Adrenal gland (tissue), 12 donors: ENCODE measurements around the gene SH2D6. TPM values are rescaled to one million over a fixed set of nuclear protein-coding genes. Genes with fewer than 3 reads are reported as not detected.
A peak's percentile ranks its signal among the peaks of the same experiment; 100 is the strongest.
"Not testable (repeated sequence)": the region's sequence is repeated elsewhere in the genome, so short reads cannot be mapped to it uniquely, and the experiment has no call there.

Experiments used
- DNase-seq, 7 donors: peaks; one replicate each; pipeline ENCODE4 v3.0.0-alpha.2; 2019 to 2020
- H3K27ac ChIP-seq, 5 donors: fragments of 200-600 bp; sonication (generic) in 4 of 5; 1 replicate in 3 of 5; 2 replicates in 2 of 5; pipeline versions ENCODE4 v1.5.1 to v1.8.0; 2016 to 2020; ENCODE audit warnings: mild to moderate bottlenecking in 1 of 5
- H3K27me3 ChIP-seq: fragments of 200-600 bp; 2 replicates; pipeline ENCODE4 v1.8.0; 2021
- H3K36me3 ChIP-seq, 2 donors: fragments of 200-600 bp; replicated peaks in 1 of 2; 1 replicate in 1 of 2; 2 replicates in 1 of 2; pipeline versions ENCODE4 v1.5.1 to v1.8.0; 2018 to 2022
- H3K4me1 ChIP-seq, 2 donors: fragments of 200-600 bp; replicated peaks in 1 of 2; 1 replicate in 1 of 2; 2 replicates in 1 of 2; pipeline versions ENCODE4 v1.5.1 to v1.8.0; 2018 to 2021
- H3K4me3 ChIP-seq, 4 donors: fragments of 200-600 bp; sonication (generic) in 3 of 4; one replicate each; pipeline ENCODE4 v1.5.1; 2016 to 2018
- H3K9me3 ChIP-seq, 3 donors: fragments of 200-600 bp; sonication (generic) in 1 of 3; replicated peaks in 1 of 3; 1 replicate in 2 of 3; 2 replicates in 1 of 3; pipeline versions ENCODE4 v1.5.1 to v1.8.0; 2016 to 2021
- POLR2A ChIP-seq, 2 donors: fragments of 450-650 bp; IDR thresholded peaks; one replicate each; pipeline ENCODE4 v1.6.1; 2017; ENCODE audit warnings: antibody characterized with exemption in 2 of 2, mild to moderate bottlenecking in 2 of 2, moderate library complexity in 1 of 2
- WGBS, 4 donors: extraction: QIAGEN DNeasy Blood & Tissue Kit in 2 of 4; methylation state at CpG; one replicate each; pipeline versions ENCODE4 v1.1.5 to v1.1.7; 2013 to 2017; 5-methylcytosine and 5-hydroxymethylcytosine counted together
- intact Hi-C, 2 donors: fragments of 100-400 bp; cut with DNase I; formaldehyde crosslinking; loops; one replicate each; pipeline versions ENCODE4 v1.14.1 to v1.15.0; 2022 to 2023
- polyA plus RNA-seq, 3 donors: library from polyadenylated mRNA; stranded (reverse); fragments of 200-250 nt in 2 of 3; fragments of 350-450 nt in 1 of 3; fragmentation: Illumina TruSeq in 1 of 3; extraction: RNeasy Lipid Tissue Mini Kit (QIAGEN cat#74804) in 1 of 3; gene quantifications; one replicate each; pipeline ENCODE4 v1.2.3, GENCODE V29; 2013 to 2014
- total RNA-seq, 9 donors: library from RNA; depleted of rRNA in 4 of 9; stranded (reverse); fragments of >200 nt in 4 of 9; fragments of 120-200 nt in 1 of 9; fragmentation: NEBNext Ultra II Directional in 1 of 9; extraction: Animal tissue kit (Norgen Biotek cat#: 25700) in 1 of 9; gene quantifications; one replicate each; pipeline versions ENCODE4 v1.1.0 to v1.2.4, GENCODE V29; 2013 to 2023
- TF ChIP-seq, protein P1 (sequence below), 6 experiments: fragments of 450-650 bp in 4 of 6; fragments of 200-600 bp in 2 of 6; sonication (generic) in 1 of 6; IDR thresholded peaks; 1 replicate in 5 of 6; 2 replicates in 1 of 6; pipeline versions ENCODE4 v1.5.1 to v1.8.0; 2016 to 2021; ENCODE audit warnings: antibody characterized with exemption in 6 of 6, mild to moderate bottlenecking in 2 of 6, moderate library complexity in 1 of 6
- donor health status: healthy with polysubstance abuse.
- donor health status: Bipolar disorder and iron deficiency.
- donor health status: DM: yes; HTN: yes; CAD: no.
- donor health status: DM: no; HTN: no; CAD: no.
- donor health status: DM: no; HTN: no; CAD: no.
- donor health status: DM: yes; HTN: yes; CAD: no.

SH2D6 gene
- total and polyA plus RNA-seq, 12 donors: 0.53 to 4.2 (median 0.74) TPM; not detected in 5

DNA sequence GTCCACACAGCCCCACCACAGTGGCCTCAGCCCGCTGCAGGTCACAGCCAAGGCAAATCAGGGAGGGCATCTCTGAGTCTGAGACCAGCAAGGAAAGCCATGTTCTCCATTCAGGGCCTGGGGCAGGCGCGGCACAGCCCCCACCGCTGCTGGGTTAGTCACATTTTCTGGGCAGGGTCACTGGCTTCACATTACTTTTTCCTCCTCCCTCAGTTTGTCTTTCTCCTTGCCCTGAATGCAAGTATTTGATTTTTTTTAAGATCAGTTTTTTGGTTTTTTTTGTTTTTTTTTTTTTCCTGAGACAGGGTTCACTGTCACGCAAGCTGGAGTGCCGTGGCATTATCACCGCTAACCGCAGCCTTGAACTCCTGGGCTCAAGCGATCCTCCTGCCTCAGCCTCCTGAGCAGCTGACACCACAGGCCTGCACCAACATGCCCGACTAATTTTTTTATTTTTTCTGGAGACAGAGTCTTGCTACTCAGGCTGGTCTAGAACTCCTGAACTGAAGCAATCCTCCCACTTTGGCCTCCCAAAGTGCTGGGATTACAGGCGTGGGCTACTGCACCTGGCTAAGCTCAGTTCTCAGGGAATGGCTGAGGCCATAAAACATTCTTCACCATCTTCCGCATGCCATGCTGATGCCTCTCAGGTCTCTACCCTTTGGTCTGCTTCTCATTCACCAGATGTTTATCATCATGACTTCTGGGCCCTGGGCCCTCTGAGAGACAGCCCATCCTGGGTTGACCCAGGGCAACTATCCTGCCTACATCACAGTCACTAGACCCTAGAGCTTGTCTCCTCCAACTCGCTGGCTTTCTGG, 7.7 kb upstream of the SH2D6 start:
- DNase-seq: no peak
- H3K27me3 ChIP-seq: no peaks in the 10 kb centered on the region
- H3K9me3 ChIP-seq: no peaks in the 10 kb centered on the region
- H3K36me3 ChIP-seq: no peaks in the 10 kb centered on the region
- no peak overlapping the region for H3K4me3 ChIP-seq
- 85 to 93% (median 90%) methylated on average over 12 to 13 of the region's 13 CpGs for WGBS, 4 donors
- TF ChIP-seq POLR2A (IDR thresholded peaks at IDR 0.05): no peak
- TF ChIP-seq, protein P1, sequence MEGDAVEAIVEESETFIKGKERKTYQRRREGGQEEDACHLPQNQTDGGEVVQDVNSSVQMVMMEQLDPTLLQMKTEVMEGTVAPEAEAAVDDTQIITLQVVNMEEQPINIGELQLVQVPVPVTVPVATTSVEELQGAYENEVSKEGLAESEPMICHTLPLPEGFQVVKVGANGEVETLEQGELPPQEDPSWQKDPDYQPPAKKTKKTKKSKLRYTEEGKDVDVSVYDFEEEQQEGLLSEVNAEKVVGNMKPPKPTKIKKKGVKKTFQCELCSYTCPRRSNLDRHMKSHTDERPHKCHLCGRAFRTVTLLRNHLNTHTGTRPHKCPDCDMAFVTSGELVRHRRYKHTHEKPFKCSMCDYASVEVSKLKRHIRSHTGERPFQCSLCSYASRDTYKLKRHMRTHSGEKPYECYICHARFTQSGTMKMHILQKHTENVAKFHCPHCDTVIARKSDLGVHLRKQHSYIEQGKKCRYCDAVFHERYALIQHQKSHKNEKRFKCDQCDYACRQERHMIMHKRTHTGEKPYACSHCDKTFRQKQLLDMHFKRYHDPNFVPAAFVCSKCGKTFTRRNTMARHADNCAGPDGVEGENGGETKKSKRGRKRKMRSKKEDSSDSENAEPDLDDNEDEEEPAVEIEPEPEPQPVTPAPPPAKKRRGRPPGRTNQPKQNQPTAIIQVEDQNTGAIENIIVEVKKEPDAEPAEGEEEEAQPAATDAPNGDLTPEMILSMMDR (IDR thresholded peaks at IDR 0.05): no peak
- peaks cover 0 to 7% of the 10 kb centered on the region in 2 donors for H3K4me1 ChIP-seq
- intact Hi-C loops: no loop called here
- no peak overlapping the region for H3K27ac ChIP-seq

GRCh38 chr2:85411405-85411748, 7.1 kb upstream of the SH2D6 start:
- Histone ChIP-seq H3K27me3 (no peaks in the 10 kb centered on the region), H3K4me3 (no peak overlapping the region), H3K9me3 (no peaks in the 10 kb centered on the region), H3K36me3 (no peaks in the 10 kb centered on the region), H3K27ac (no peak overlapping the region), H3K4me1 (peaks cover 0 to 7% of the 10 kb centered on the region in 2 donors)
- no peak for DNase-seq
- no peak for TF ChIP-seq POLR2A (IDR thresholded peaks at IDR 0.05)
- TF ChIP-seq, protein P1 (IDR thresholded peaks at IDR 0.05): no peak
- intact Hi-C loops: no loop called here
- WGBS, 4 donors: 73 to 98% (median 91%) methylated on average over 2 to 5 of the region's 5 CpGs

- no peaks in the 10 kb centered on the region for H3K9me3 ChIP-seq
- H3K27ac ChIP-seq: no peak overlapping the region
- WGBS, 4 donors: 13 to 39% (median 19%) methylated on average over 23 to 44 of the region's 44 CpGs
- TF ChIP-seq, protein P1 (IDR thresholded peaks at IDR 0.05): no peak
- TF ChIP-seq POLR2A (IDR thresholded peaks at IDR 0.05): no peak
- no peaks in the 10 kb centered on the region for H3K27me3 ChIP-seq
- intact Hi-C loops: no loop called here
- H3K36me3 ChIP-seq: no peaks in the 10 kb centered on the region
- H3K4me1 ChIP-seq: peaks cover 0 to 11% of the 10 kb centered on the region in 2 donors
- DNase-seq: no peak
- H3K4me3 ChIP-seq: peak overlapping the region in 1 of 4 donors; percentile 62
Observed at GRCh38 chr2:85413592-85414420, 4.7 kb upstream of the SH2D6 start.

- H3K36me3 ChIP-seq, H3K4me3 ChIP-seq, intact Hi-C loops, DNase-seq, H3K27me3 ChIP-seq, H3K9me3 ChIP-seq, H3K27ac ChIP-seq: not testable (repeated sequence)
- peaks cover 0 to 16% of the 10 kb centered on the region in 2 donors for H3K4me1 ChIP-seq
- WGBS, 4 donors: 73 to 84% (median 80%) methylated on average over 3 to 5 of the region's 5 CpGs
Observed at GRCh38 chr2:85414421-85414759, 4.1 kb upstream of the SH2D6 start.
